ENCODE results near the gene NKAIN2. TPM values are rescaled to one million over a fixed set of nuclear protein-coding genes. Genes with fewer than 3 reads are reported as not detected.
"Not testable (repeated sequence)": the region's sequence is repeated elsewhere in the genome, so short reads cannot be mapped to it uniquely, and the experiment has no call there.

Gene NKAIN2
- total RNA-seq, 4 donors from 2014 or later: 0.19 TPM; not detected in 3

- H3K27me3 ChIP-seq: no peaks in the 10 kb centered on the region
- no peak for DNase-seq
- no peaks in the 10 kb centered on the region for H3K36me3 ChIP-seq
- no peak for TF ChIP-seq POLR2A (IDR thresholded peaks at IDR 0.05)
- TF ChIP-seq CTCF (IDR thresholded peaks at IDR 0.05): no peak
- 57 to 65% methylated on average over 1 of the region's 1 CpG for WGBS, 2 donors
- H3K9me3 ChIP-seq: no peaks in the 10 kb centered on the region
- no peak overlapping the region for H3K27ac ChIP-seq
- intact Hi-C loops (cut with DNase I): no loop called here
- no peaks in the 10 kb centered on the region for H3K4me1 ChIP-seq
- H3K4me3 ChIP-seq: no peak overlapping the region
Measured at GRCh38 chr6:124283486-124283885, 479.8 kb downstream of the NKAIN2 start.

DNA sequence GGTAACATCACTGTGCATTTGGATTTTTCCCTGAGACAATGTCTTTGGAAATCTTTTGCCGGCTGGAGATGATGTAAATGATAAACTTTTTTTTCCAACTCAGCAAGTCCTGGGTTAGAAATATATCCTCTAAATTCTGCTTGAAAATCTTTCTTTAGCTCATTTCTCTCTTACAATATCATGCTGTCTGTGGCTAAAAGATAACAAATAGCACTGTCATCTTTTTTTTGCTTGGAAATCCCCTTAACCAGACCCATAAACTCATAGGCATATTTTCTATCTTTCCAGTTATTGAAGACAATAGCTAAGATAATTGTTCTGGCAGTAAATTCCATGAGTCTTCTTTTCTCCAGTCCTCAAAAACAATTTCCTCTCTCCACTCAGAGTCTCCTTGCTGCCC lies 481.5 kb downstream of the NKAIN2 start:
- TF ChIP-seq CTCF (IDR thresholded peaks at IDR 0.05) (no peak), POLR2A (IDR thresholded peaks at IDR 0.05) (no peak)
- Histone ChIP-seq H3K27ac (no peak overlapping the region), H3K4me3 (no peak overlapping the region), H3K9me3 (no peaks in the 10 kb centered on the region), H3K4me1 (no peaks in the 10 kb centered on the region), H3K27me3 (no peaks in the 10 kb centered on the region), H3K36me3 (no peaks in the 10 kb centered on the region)
- no peak for DNase-seq
- WGBS, 2 donors: 83 to 88% methylated on average over 1 of the region's 1 CpG
- intact Hi-C loops (cut with DNase I): no loop called here

DNA sequence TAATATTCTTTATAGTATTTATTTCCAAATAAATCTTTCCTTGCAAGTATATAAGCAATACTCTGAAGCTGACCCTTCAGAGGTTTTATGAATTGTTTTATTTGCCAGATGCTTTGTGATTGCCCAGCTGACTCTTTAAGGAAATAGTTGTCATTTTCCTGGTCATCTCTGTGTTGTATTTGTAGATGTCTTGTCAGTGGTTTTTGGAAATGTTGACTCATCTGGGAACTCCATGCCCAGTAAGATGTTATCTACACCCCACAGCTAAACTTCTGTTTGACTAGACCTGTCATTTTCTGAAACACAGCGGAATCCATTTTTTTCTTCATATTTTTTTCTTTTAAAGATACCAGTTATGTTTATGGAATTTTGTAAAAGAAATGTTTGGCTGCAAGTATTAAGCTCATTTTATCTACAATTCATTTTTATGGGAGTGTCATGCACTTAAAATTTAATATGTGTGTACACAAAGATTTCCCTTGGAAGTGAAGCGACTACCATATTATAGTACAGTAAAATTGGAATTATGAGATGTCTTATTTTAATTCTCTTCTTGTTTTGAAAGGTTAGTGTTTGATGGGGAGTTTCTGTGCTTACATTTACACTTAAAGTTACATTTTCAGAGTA lies 491.0 kb downstream of the NKAIN2 start:
- H3K27ac ChIP-seq: no peak overlapping the region
- no peak for DNase-seq
- no peak overlapping the region for H3K4me3 ChIP-seq
- no peak for TF ChIP-seq POLR2A (IDR thresholded peaks at IDR 0.05)
- no peak for TF ChIP-seq CTCF (IDR thresholded peaks at IDR 0.05)
- no peaks in the 10 kb centered on the region for H3K4me1 ChIP-seq
- 75 to 88% methylated on average over 2 of the region's 2 CpGs for WGBS, 2 donors
- no peaks in the 10 kb centered on the region for H3K9me3 ChIP-seq
- intact Hi-C loops (cut with DNase I): no loop called here
- H3K36me3 ChIP-seq: no peaks in the 10 kb centered on the region
- no peaks in the 10 kb centered on the region for H3K27me3 ChIP-seq

GRCh38 chr6:124297507-124297906 lies 493.8 kb downstream of the NKAIN2 start:
- no peak for TF ChIP-seq CTCF (IDR thresholded peaks at IDR 0.05)
- no peak for TF ChIP-seq POLR2A (IDR thresholded peaks at IDR 0.05)
- WGBS, 2 donors: 75 to 77% methylated on average over 6 of the region's 6 CpGs
- no peaks in the 10 kb centered on the region for H3K27me3 ChIP-seq
- no peak overlapping the region for H3K4me3 ChIP-seq
- H3K9me3 ChIP-seq: no peaks in the 10 kb centered on the region
- no peaks in the 10 kb centered on the region for H3K4me1 ChIP-seq
- no peak for DNase-seq
- intact Hi-C loops (cut with DNase I): no loop called here
- no peaks in the 10 kb centered on the region for H3K36me3 ChIP-seq
- H3K27ac ChIP-seq: no peak overlapping the region

DNA sequence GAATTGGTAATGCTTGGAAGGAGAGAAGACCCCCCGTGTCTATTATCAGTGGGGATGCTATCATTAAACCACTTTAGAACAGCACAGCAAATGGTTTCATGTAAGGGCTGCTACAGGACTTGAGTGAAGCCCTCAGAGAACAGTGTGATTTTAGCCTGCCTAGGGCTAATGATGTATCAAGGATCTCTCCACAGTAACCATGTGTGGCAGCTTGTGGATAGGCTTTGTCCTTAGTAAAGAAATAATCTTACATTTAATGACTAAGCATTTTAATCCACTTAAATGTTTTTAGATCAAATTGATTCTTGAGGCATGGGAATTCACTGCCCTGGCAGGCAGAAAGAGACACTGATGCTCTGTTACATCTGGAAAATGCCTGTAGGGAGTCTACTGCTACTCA lies 495.1 kb downstream of the NKAIN2 start:
- H3K4me3 ChIP-seq: no peak overlapping the region
- intact Hi-C loops (cut with DNase I): no loop called here

GRCh38 chr6:124300907-124301306 lies 497.2 kb downstream of the NKAIN2 start:
- H3K36me3 ChIP-seq; H3K27ac ChIP-seq; intact Hi-C loops (cut with DNase I); H3K4me3 ChIP-seq; H3K27me3 ChIP-seq; H3K4me1 ChIP-seq; H3K9me3 ChIP-seq; DNase-seq: not testable (repeated sequence)
- 67% methylated on average over 2 of the region's 2 CpGs; no CpG with 5 or more reads in 1 of the 2 donors for WGBS, 2 donors

More for the DNA sequence above, 495.1 kb downstream of the NKAIN2 start:
- TF ChIP-seq POLR2A (IDR thresholded peaks at IDR 0.05) (no peak), CTCF (IDR thresholded peaks at IDR 0.05) (no peak)
- Histone ChIP-seq H3K9me3 (no peaks in the 10 kb centered on the region), H3K27me3 (no peaks in the 10 kb centered on the region), H3K36me3 (no peaks in the 10 kb centered on the region), H3K27ac (no peak overlapping the region), H3K4me1 (no peaks in the 10 kb centered on the region)
- 26 to 28% methylated on average over 1 of the region's 1 CpG for WGBS, 2 donors
- DNase-seq: no peak
